Stimulated activated effector memory CD8-positive, alpha-beta T cell treated with anti-CD3 and anti-CD28 coated beads, Interleukin-12 subunit alpha, Interleukin-12 subunit beta, amount 100 ng/mL, for 72 hours (primary cell): ENCODE results near the gene ZNF98.

Experiments used
- ATAC-seq: fragments of 150-1000 bp; cut with Tn5 transposase; 2 replicates; pipeline ENCODE4 v1.10.0; 2021
- DNase-seq, 2 donors: peaks; one replicate each; pipeline ENCODE4 v3.0.0; 2021 to 2022; ENCODE audit warnings: low spot score in 2 of 2
- H3K27ac Mint-ChIP-seq: one replicate; pipeline ENCODE4 v1.8.0; 2022; ENCODE audit warnings: mild to moderate bottlenecking, mixed read lengths
- H3K36me3 Mint-ChIP-seq: one replicate; pipeline ENCODE4 v1.8.0; 2022; ENCODE audit warnings: mild to moderate bottlenecking, mixed read lengths
- H3K4me1 Mint-ChIP-seq: one replicate; pipeline ENCODE4 v1.8.0; 2022; ENCODE audit warnings: mixed read lengths
- H3K4me3 Mint-ChIP-seq: one replicate; pipeline ENCODE4 v1.8.0; 2022; ENCODE audit warnings: mild to moderate bottlenecking, mixed read lengths
- H3K9me3 Mint-ChIP-seq: one replicate; pipeline ENCODE4 v1.8.0; 2022; ENCODE audit warnings: mixed read lengths

ZNF98 gene

GRCh38 chr19:22422211-22422610 lies at the start of gene ZNF98:
ZNF98 (minus strand) TSS chr19:22422346; CDS start chr19:22422224, 122 bp downstream.
- Mint-ChIP-seq H3K9me3 (peaks cover 11% of the 10 kb centered on the region), H3K27ac (no peak within 1 kb of the TSS), H3K36me3 (no peaks in the 10 kb centered on the region), H3K4me3 (no peak within 1 kb of the TSS), H3K4me1 (no peaks in the 10 kb centered on the region)
- ATAC-seq (no peak), DNase-seq (no peak)

GRCh38 chr19:22446605-22447004 lies 24.5 kb upstream of the ZNF98 start:
- H3K4me3 Mint-ChIP-seq = no peak overlapping the region
- no peak for DNase-seq
- H3K36me3 Mint-ChIP-seq = no peaks in the 10 kb centered on the region
- no peak overlapping the region for H3K27ac Mint-ChIP-seq
- no peak for ATAC-seq
- H3K9me3 Mint-ChIP-seq = peaks cover 11% of the 10 kb centered on the region
- H3K4me1 Mint-ChIP-seq = no peaks in the 10 kb centered on the region

GRCh38 chr19:22438011-22438410 lies 15.9 kb upstream of the ZNF98 start:
- Mint-ChIP-seq H3K27ac (no peak overlapping the region), H3K9me3 (peaks cover 5% of the 10 kb centered on the region), H3K4me1 (no peaks in the 10 kb centered on the region), H3K36me3 (no peaks in the 10 kb centered on the region), H3K4me3 (no peak overlapping the region)
- ATAC-seq (no peak), DNase-seq (no peak)

GRCh38 chr19:22427960-22428913 lies 6.1 kb upstream of the ZNF98 start:
- Mint-ChIP-seq H3K27ac (no peak overlapping the region), H3K36me3 (no peaks in the 10 kb centered on the region), H3K4me1 (no peaks in the 10 kb centered on the region), H3K9me3 (peaks cover 3% of the 10 kb centered on the region), H3K4me3 (no peak overlapping the region)
- DNase-seq (no peak), ATAC-seq (no peak)

DNA sequence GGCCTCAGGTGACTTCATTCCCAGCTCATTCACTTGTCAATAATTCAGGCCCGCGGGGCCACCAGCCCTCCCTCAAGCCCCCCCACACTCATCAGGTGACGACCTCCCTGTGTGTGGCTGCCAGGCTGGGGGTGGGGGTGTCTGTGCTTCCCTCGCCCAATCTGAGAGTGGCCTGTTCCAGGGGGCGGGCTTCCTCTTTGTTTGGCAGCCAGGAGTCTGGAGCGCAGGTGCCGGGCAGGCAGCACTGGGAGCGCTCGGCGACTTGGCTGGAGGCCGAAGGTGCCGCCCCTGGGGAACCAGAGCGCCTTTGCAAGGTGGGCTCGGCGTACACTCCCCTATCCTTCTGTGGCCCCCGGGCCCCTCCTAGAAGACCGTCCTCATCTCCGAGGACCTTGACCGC lies 5.4 kb upstream of the ZNF98 start:
- ATAC-seq (no peak), DNase-seq (no peak)
- no peaks in the 10 kb centered on the region for H3K4me1 Mint-ChIP-seq

GRCh38 chr19:22426901-22427300 lies 4.8 kb upstream of the ZNF98 start:
- Mint-ChIP-seq H3K4me1 (no peaks in the 10 kb centered on the region), H3K36me3 (no peaks in the 10 kb centered on the region), H3K9me3 (peaks cover 3% of the 10 kb centered on the region), H3K4me3 (no peak overlapping the region), H3K27ac (no peak overlapping the region)
- ATAC-seq (no peak), DNase-seq (no peak)

More for the DNA sequence above, 5.4 kb upstream of the ZNF98 start:
- Mint-ChIP-seq H3K9me3 (peaks cover 3% of the 10 kb centered on the region), H3K27ac (no peak overlapping the region), H3K4me3 (no peak overlapping the region), H3K36me3 (no peaks in the 10 kb centered on the region)

DNA sequence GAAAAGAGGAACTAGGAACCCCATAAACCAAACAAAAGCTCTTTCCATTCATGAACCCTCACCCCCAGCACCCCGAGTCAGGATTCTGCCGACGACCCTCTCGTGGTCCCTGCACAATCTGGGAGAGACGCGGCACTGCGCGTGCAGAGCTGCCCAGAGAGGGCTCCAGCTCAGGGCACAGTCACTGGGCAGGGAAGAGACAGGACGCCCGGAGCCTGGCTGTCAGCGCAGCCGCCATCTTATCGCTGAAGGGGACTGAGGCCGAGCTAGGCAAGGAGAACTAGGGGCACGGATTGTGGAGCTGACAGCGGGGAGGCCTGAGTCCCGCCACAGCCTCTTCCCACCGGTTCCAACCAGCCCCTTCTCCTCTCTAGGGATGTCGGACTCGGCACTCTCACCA lies 349 bp downstream of the ZNF98 start:
- Mint-ChIP-seq H3K36me3 (no peaks in the 10 kb centered on the region), H3K4me1 (no peaks in the 10 kb centered on the region), H3K27ac (no peak overlapping the region), H3K4me3 (no peak overlapping the region), H3K9me3 (peaks cover 11% of the 10 kb centered on the region)
- DNase-seq (no peak), ATAC-seq (no peak)

DNA sequence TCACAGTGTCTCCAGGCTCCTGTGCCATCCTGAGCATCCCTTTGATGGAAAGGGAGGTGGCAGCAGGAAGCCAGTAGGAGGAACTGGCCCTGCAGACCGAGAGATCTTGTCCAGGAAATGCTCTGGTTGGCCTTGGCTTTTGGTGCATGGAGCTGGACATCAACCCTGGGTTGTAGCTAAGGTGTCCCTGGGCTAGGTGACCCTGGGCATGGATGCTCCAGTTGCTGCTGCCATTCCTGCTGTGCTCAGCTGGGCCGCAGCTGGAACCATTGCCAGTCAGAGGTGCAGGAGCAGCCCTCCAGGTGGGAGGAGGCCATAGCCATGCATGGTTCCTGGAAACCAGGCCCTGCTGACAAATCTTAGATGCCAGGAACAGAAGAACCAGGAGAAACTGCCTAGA lies 67.5 kb downstream of the ZNF98 start:
- Mint-ChIP-seq H3K4me3 (no peak overlapping the region), H3K27ac (no peak overlapping the region), H3K9me3 (no peaks in the 10 kb centered on the region), H3K36me3 (no peaks in the 10 kb centered on the region), H3K4me1 (no peaks in the 10 kb centered on the region)
- no peak for ATAC-seq
- no peak for DNase-seq
